ENCODE measurements around the gene SGCD. TPM values are rescaled to one million over a fixed set of nuclear protein-coding genes. Genes with fewer than 3 reads are reported as not detected.

SGCD gene
- total and polyA plus RNA-seq, 2 of the 4 experiments (the other 2 are of a cell fraction) = 5.8 to 10.6 TPM

GRCh38 chr5:156623381-156624040 lies 296.5 kb downstream of the SGCD start:
- Histone ChIP-seq H2AK5ac (ENCODE audit: low read depth, low read length) (no peak overlapping the region), H2BK15ac (ENCODE audit: low read depth, low read length) (no peak overlapping the region), H3K27ac (ENCODE audit: insufficient read depth, low read length) (no peak overlapping the region), H2BK5ac (ENCODE audit: low read depth, low read length, poor library complexity, severe bottlenecking) (no peak overlapping the region), H2BK120ac (ENCODE audit: low read depth, low read length) (no peak overlapping the region), H3K56ac (ENCODE audit: extremely low read depth, insufficient read depth, low read length) (no peak overlapping the region), H3K9me3 (ENCODE audit: control insufficient read depth, insufficient read depth, low read length) (no peaks in the 10 kb centered on the region), H4K8ac (ENCODE audit: low read depth in 2 of 2, low read length in 2 of 2) (no peak overlapping the region), H3K79me1 (ENCODE audit: low read depth in 1 of 2, low read length in 2 of 2) (no peaks in the 10 kb centered on the region), H2AFZ (replicated peaks; ENCODE audit: low read length, poor library complexity) (no peak overlapping the region), H2BK20ac (ENCODE audit: low read depth, low read length) (no peak overlapping the region), H3K4me2 (ENCODE audit: low read depth, low read length) (no peak overlapping the region), H3K23ac (ENCODE audit: low read depth, low read length) (no peak overlapping the region), H4K20me1 (ENCODE audit: insufficient read depth, low read length) (no peaks in the 10 kb centered on the region), H3K4ac (ENCODE audit: low read depth, low read length) (no peak overlapping the region), H4K91ac (ENCODE audit: insufficient read depth, low read depth, low read length) (no peak overlapping the region), H3K9ac (ENCODE audit: low read depth, low read length) (no peak overlapping the region), H3K9me1 (ENCODE audit: insufficient read depth, low read length) (no peaks in the 10 kb centered on the region), H3K4me3 (ENCODE audit: insufficient read depth, low read depth, low read length) (no peak overlapping the region), H3K4me1 (ENCODE audit: control insufficient read depth, insufficient read depth, low read length) (no peaks in the 10 kb centered on the region), H3K18ac (ENCODE audit: low read depth, low read length) (no peak overlapping the region), H2AK9ac (replicated peaks; ENCODE audit: low read depth, low read length, poor library complexity) (no peak overlapping the region), H4K5ac (ENCODE audit: low read depth, low read length) (no peak overlapping the region), H3K27me3 (ENCODE audit: control insufficient read depth, insufficient read depth, low read length) (no peaks in the 10 kb centered on the region), H3K14ac (replicated peaks; ENCODE audit: low read depth, low read length) (no peak overlapping the region), H3K36me3 (ENCODE audit: control insufficient read depth, insufficient read depth, low read length) (no peaks in the 10 kb centered on the region; the same call in 1 of the 2 replicates)
- no CpG with 5 or more reads among the region's 5 CpGs for WGBS, 2 experiments (ENCODE audit: extremely low coverage in 2 of 2, insufficient read length in 1 of 2)
- DNase-seq = no peak
- no TSS peak for BruUV-seq (replicated peaks)
- CTCF ChIA-PET = no interaction called here
- POLR2A ChIA-PET (ENCODE audit: unreplicated experiment) = no interaction called here
- dilution Hi-C loops (cut with HindIII; ENCODE audit: low sequenced_read_pairs, unreplicated experiment) = no loop called here
- intact Hi-C loops (cut with micrococcal nuclease) = no loop called here
- TF ChIP-seq BHLHE40 (IDR thresholded peaks at IDR 0.05; ENCODE audit: low read depth, low read length) (no peak), MAZ (IDR thresholded peaks at IDR 0.05; ENCODE audit: borderline replicate concordance, low read depth, low read length) (no peak)
- ATAC-seq (ENCODE audit: low read depth) = no peak
- in situ Hi-C loops (cut with MboI; ENCODE audit: low sequenced_read_pairs) = no loop called here

All from IMR-90 (cell line).